ENCODE data around the gene KPNB1. TPM values are rescaled to one million over a fixed set of nuclear protein-coding genes. Genes with fewer than 3 reads are reported as not detected.

Gene KPNB1
- total RNA-seq, 2 experiments from 2014 or later: 232 to 453 TPM

GRCh38 chr17:47628014-47628566 lies 21.6 kb upstream of the KPNB1 start:
- H3K27ac ChIP-seq (ENCODE audit: low read depth, low read length, poor library complexity, severe bottlenecking): no peak overlapping the region
- TF ChIP-seq CTCF (conservative IDR thresholded peaks at IDR 0.05; ENCODE audit: low read length): no peak
- TF ChIP-seq EZH2phosphoT487 (IDR thresholded peaks at IDR 0.05; ENCODE audit: borderline replicate concordance, low read depth, low read length): no peak
- no peak for DNase-seq (ENCODE audit: low spot score)
- H3K4me3 ChIP-seq (ENCODE audit: low read depth, low read length, poor library complexity, severe bottlenecking): no peak overlapping the region
- ChIA-PET CTCF (ENCODE audit: unreplicated experiment) (no interaction called here), POLR2A (no interaction called here)
- H3K36me3 ChIP-seq (ENCODE audit: insufficient read depth, low read length): peaks cover 23% of the 10 kb centered on the region
- intact Hi-C loops (cut with micrococcal nuclease; ENCODE audit: unreplicated experiment): no loop called here
- H2AFZ ChIP-seq (ENCODE audit: low read length): no peak overlapping the region
- no peaks in the 10 kb centered on the region for H3K9me2 ChIP-seq (ENCODE audit: insufficient read depth, low read length)
- no peaks in the 10 kb centered on the region for H3K79me2 ChIP-seq (ENCODE audit: insufficient read depth, low read depth, low read length)
- no peaks in the 10 kb centered on the region for H3K9me3 ChIP-seq (ENCODE audit: low read length)
- no peaks in the 10 kb centered on the region for H3K4me1 ChIP-seq (ENCODE audit: insufficient read depth, low read length, poor library complexity, severe bottlenecking)
- no peak overlapping the region for H3K4me2 ChIP-seq (ENCODE audit: low read length)
- BruUV-seq (replicated peaks): no TSS peak
- no peaks in the 10 kb centered on the region for H4K20me1 ChIP-seq (ENCODE audit: insufficient read depth, low read length)

- DNase-seq (ENCODE audit: low spot score): no peak
- Histone ChIP-seq H3K4me3 (ENCODE audit: low read depth, low read length, poor library complexity, severe bottlenecking) (no peak overlapping the region), H3K4me2 (ENCODE audit: low read length) (no peak overlapping the region), H3K36me3 (ENCODE audit: insufficient read depth, low read length) (peaks cover 7% of the 10 kb centered on the region), H3K79me2 (ENCODE audit: insufficient read depth, low read depth, low read length) (no peaks in the 10 kb centered on the region), H3K9me2 (ENCODE audit: insufficient read depth, low read length) (no peaks in the 10 kb centered on the region), H3K9me3 (ENCODE audit: low read length) (no peaks in the 10 kb centered on the region), H2AFZ (ENCODE audit: low read length) (no peak overlapping the region), H3K27ac (ENCODE audit: low read depth, low read length, poor library complexity, severe bottlenecking) (no peak overlapping the region), H3K4me1 (ENCODE audit: insufficient read depth, low read length, poor library complexity, severe bottlenecking) (no peaks in the 10 kb centered on the region), H4K20me1 (ENCODE audit: insufficient read depth, low read length) (no peaks in the 10 kb centered on the region)
- no peak for TF ChIP-seq CTCF (conservative IDR thresholded peaks at IDR 0.05; ENCODE audit: low read length)
- ChIA-PET CTCF (ENCODE audit: unreplicated experiment) (no interaction called here), POLR2A (interaction anchor here (0.9 kb wide), 1 partner anchor 14 kb away, joined by 4 read pairs; no protein-coding TSS in a partner anchor)
- BruUV-seq (replicated peaks): no TSS peak
- intact Hi-C loops (cut with micrococcal nuclease; ENCODE audit: unreplicated experiment): no loop called here
Observed at GRCh38 chr17:47629826-47630225, 19.9 kb upstream of the KPNB1 start.

GRCh38 chr17:47630614-47631013 lies 19.1 kb upstream of the KPNB1 start:
- ChIA-PET CTCF (ENCODE audit: unreplicated experiment) (no interaction called here), POLR2A (interaction anchor here (0.9 kb wide), 1 partner anchor 13 kb away, joined by 4 read pairs; no protein-coding TSS in a partner anchor)
- Histone ChIP-seq H3K9me3 (ENCODE audit: low read length) (no peaks in the 10 kb centered on the region), H4K20me1 (ENCODE audit: insufficient read depth, low read length) (no peaks in the 10 kb centered on the region), H3K4me2 (ENCODE audit: low read length) (no peak overlapping the region), H3K27ac (ENCODE audit: low read depth, low read length, poor library complexity, severe bottlenecking) (no peak overlapping the region), H2AFZ (ENCODE audit: low read length) (no peak overlapping the region), H3K4me1 (ENCODE audit: insufficient read depth, low read length, poor library complexity, severe bottlenecking) (no peaks in the 10 kb centered on the region), H3K79me2 (ENCODE audit: insufficient read depth, low read depth, low read length) (no peaks in the 10 kb centered on the region), H3K9me2 (ENCODE audit: insufficient read depth, low read length) (no peaks in the 10 kb centered on the region), H3K4me3 (ENCODE audit: low read depth, low read length, poor library complexity, severe bottlenecking) (no peak overlapping the region), H3K36me3 (ENCODE audit: insufficient read depth, low read length) (no peaks in the 10 kb centered on the region; the same call in 1 of the 2 replicates)
- no peak for DNase-seq (ENCODE audit: low spot score)
- TF ChIP-seq CTCF (conservative IDR thresholded peaks at IDR 0.05; ENCODE audit: low read length) (no peak), EZH2phosphoT487 (IDR thresholded peaks at IDR 0.05; ENCODE audit: borderline replicate concordance, low read depth, low read length) (no peak)
- intact Hi-C loops (cut with micrococcal nuclease; ENCODE audit: unreplicated experiment): no loop called here
- BruUV-seq (replicated peaks): no TSS peak
